Hepatocyte (in vitro differentiated cells): ENCODE data around the gene TRIM46.

Experiments used
- EZH2phosphoT487 ChIP-seq: fragments of 200-600 bp; sonication (generic); IDR thresholded peaks from one replicate; pipeline ENCODE4 v1.6.1; 2018; ENCODE audit warnings: antibody characterized with exemption, mild to moderate bottlenecking, low read depth, moderate library complexity; ENCODE audit not compliant: unreplicated experiment, severe bottlenecking
- TF ChIP-seq, protein P1 (sequence below): fragments of 200-600 bp; sonication (generic); IDR thresholded peaks from 2 replicates; pipeline ENCODE4 v1.5.1; 2016; ENCODE audit warnings: antibody characterized with exemption, mild to moderate bottlenecking; ENCODE audit not compliant: poor library complexity

DNA sequence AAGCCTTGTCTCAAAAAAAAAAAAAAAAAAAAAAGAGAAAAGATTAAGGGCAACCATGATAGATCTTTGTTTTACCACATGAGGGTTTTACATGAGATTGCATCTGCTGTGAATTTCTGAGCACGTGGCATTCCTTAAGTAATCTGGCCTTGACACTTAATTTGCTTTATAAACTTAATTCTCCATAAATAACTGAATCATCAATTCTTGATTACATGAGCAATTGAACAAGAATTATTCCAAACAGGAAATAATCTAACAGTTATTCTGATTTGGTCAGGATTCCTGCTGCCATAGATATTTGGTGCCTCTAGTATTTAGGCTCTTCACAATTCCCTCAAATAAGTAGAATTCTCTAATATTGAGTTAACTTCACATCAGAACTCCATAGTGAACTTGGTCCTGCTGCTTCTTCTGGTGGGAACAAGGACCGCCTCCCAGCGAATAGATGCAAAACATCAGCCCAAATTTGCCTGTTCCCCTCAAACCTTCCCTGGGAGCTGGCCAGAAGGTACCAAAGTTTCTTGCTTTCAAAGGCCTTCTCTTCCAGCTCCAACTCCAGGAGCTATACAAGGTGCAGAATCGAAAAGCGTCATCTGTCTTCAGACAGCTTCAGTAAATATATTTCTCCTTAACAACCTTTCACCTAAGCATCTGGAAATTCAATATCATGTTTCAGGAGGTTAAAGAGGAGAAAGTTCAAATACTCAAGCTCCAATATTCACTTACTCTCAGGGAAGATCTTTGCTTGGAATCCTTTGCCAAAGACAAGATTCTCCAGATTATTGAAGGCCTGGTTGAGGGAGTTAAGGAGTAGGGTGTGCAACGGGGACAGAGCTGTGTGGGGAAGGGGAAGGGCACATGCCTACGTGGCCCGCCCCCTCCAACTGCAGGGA lies 1.6 kb upstream of the TRIM46 start:
- TF ChIP-seq, protein P1, sequence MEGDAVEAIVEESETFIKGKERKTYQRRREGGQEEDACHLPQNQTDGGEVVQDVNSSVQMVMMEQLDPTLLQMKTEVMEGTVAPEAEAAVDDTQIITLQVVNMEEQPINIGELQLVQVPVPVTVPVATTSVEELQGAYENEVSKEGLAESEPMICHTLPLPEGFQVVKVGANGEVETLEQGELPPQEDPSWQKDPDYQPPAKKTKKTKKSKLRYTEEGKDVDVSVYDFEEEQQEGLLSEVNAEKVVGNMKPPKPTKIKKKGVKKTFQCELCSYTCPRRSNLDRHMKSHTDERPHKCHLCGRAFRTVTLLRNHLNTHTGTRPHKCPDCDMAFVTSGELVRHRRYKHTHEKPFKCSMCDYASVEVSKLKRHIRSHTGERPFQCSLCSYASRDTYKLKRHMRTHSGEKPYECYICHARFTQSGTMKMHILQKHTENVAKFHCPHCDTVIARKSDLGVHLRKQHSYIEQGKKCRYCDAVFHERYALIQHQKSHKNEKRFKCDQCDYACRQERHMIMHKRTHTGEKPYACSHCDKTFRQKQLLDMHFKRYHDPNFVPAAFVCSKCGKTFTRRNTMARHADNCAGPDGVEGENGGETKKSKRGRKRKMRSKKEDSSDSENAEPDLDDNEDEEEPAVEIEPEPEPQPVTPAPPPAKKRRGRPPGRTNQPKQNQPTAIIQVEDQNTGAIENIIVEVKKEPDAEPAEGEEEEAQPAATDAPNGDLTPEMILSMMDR, result no peak
- TF ChIP-seq EZH2phosphoT487, result no peak
